Spinal cord (tissue), 10 donors: ENCODE data around the gene POU3F3. TPM values are rescaled to one million over a fixed set of nuclear protein-coding genes. Genes with fewer than 3 reads are reported as not detected.
A peak's percentile ranks its signal among the peaks of the same experiment; 100 is the strongest.

Experiments
- DNase-seq, 6 donors: peaks; one replicate each; pipeline versions ENCODE4 v3.0.0 to v3.0.0-alpha.2; 2013 to 2015; ENCODE audit warnings: low spot score in 6 of 6, low read depth in 4 of 6
- H3K27ac ChIP-seq: one replicate; pipeline ENCODE4 v1.5.1; 2013; ENCODE audit warnings: low read depth, low read length, control low read depth
- H3K27me3 ChIP-seq: one replicate; pipeline ENCODE4 v1.6.1; 2013; ENCODE audit warnings: low read length; ENCODE audit not compliant: control insufficient read depth, insufficient read depth
- H3K36me3 ChIP-seq: one replicate; pipeline ENCODE4 v1.6.1; 2013; ENCODE audit warnings: low read length; ENCODE audit not compliant: control insufficient read depth, insufficient read depth
- H3K4me1 ChIP-seq: one replicate; pipeline ENCODE4 v1.6.1; 2013; ENCODE audit warnings: low read length; ENCODE audit not compliant: control insufficient read depth, insufficient read depth
- H3K4me3 ChIP-seq: one replicate; pipeline ENCODE4 v1.5.1; 2013; ENCODE audit warnings: low read depth, low read length, control low read depth
- H3K9me3 ChIP-seq: one replicate; pipeline ENCODE4 v1.6.1; 2013; ENCODE audit warnings: low read length; ENCODE audit not compliant: control insufficient read depth, insufficient read depth
- WGBS: methylation state at CpG from one replicate; pipeline ENCODE4 v1.1.5; 2013; ENCODE audit warnings: missing lambda C conversion rate; ENCODE audit not compliant: insufficient coverage; 5-methylcytosine and 5-hydroxymethylcytosine counted together
- polyA plus RNA-seq, 2 donors: library from polyadenylated mRNA; unstranded; fragments of 120-200 nt; gene quantifications; one replicate each; pipeline ENCODE4 v1.2.1, GENCODE V29; 2013; ENCODE audit not compliant: insufficient read length in 2 of 2
- small RNA-seq: library from RNA; depleted of rRNA; stranded (forward); fragments of <200 nt; gene quantifications from one replicate; pipeline ENCODE3, GENCODE V24; 2014; ENCODE audit warnings: low replicate concordance
- total RNA-seq, 2 donors: library from RNA; depleted of rRNA in 1 of 2; stranded (reverse); fragments of 120-200 nt in 1 of 2; fragments of >200 nt in 1 of 2; gene quantifications; one replicate each; pipeline versions ENCODE4 v1.2.3 to v1.2.4, GENCODE V29; 2013 to 2014
- donor health status: healthy.

The POU3F3 gene
- total and polyA plus RNA-seq, 4 donors, result 20.5 to 67.8 (median 39.6) TPM

DNA sequence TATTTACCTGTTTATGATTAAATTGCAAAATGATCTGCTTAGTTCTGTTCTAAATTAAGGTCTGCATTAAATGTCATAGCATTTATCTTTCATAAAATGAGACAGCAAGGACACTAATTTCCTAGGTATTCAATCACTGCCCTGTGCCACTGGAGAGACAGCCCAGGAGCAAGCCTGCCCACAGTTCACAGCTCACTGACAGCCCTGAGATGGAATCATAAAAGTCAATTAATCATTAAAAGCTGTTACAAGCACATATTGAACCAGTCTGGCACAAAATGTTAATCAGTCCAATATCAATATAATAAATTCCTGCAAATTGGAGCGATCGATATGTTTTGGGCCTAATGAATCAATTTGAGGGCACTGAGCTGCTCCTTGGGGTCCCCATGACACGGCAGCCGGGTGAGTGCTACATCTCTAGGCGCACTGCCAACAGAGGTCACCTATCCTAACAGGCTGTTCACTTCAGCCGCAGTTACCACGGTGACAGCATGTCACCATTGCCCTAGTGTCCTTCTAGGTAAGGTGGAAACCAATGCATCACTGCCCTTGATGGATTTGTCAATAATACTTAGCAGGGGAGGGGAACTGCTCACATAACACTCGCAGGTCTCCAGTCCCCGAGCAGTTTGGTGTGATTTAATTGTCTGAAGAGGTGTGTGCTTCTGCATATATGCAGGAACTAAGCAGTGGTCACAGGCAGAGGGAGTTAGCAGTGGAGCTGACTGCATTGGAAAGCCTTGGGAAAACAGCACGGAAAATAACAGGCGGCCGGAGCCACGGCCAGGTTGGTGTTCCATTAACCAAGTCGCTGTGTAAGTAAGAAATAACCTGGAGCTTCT is 47.3 kb downstream of the POU3F3 start:
- Histone ChIP-seq H3K27me3 (no peaks in the 10 kb centered on the region), H3K9me3 (no peaks in the 10 kb centered on the region), H3K36me3 (no peaks in the 10 kb centered on the region), H3K4me1 (peaks cover 4% of the 10 kb centered on the region), H3K27ac (no peak overlapping the region), H3K4me3 (no peak overlapping the region)
- peak in 1 of 6 donors; percentile 70 for DNase-seq
- WGBS, result 51% methylated on average over 9 of the region's 14 CpGs

- Histone ChIP-seq H3K27me3 (no peaks in the 10 kb centered on the region), H3K27ac (no peak overlapping the region), H3K4me1 (peaks cover 4% of the 10 kb centered on the region), H3K4me3 (no peak overlapping the region), H3K9me3 (no peaks in the 10 kb centered on the region), H3K36me3 (no peaks in the 10 kb centered on the region)
- 100% methylated on average over 1 of the region's 6 CpGs for WGBS
- DNase-seq, result peak in 1 of 6 donors; percentile 17
Measured at GRCh38 chr2:104902317-104902716, 48.4 kb downstream of the POU3F3 start.

Small RNA genes within 50 kb of the gene (small RNA-seq; reads per million reads assigned to genes)
- gene AC018730.1, result not detected

Other genes starting within 250 kb of the POU3F3 start
- gene MRPS9, start 184.0 kb downstream of the POU3F3 start, total RNA-seq, result 10 to 100 TPM; 22.5 to 35.7 TPM
- gene MRPS9, start 184.0 kb downstream of the POU3F3 start, polyA plus RNA-seq, result 10 to 100 TPM; 33.8 to 34.5 TPM